ENCODE measurements around the gene GALNT18. TPM values are rescaled to one million over a fixed set of nuclear protein-coding genes. Genes with fewer than 3 reads are reported as not detected.

GALNT18 gene
- total and polyA plus RNA-seq, 2 of the 4 experiments (the other 2 are of a cell fraction) = 9.5 to 11.3 TPM

- Histone ChIP-seq H3K36me3 (ENCODE audit: control insufficient read depth, insufficient read depth, low read length) (no peaks in the 10 kb centered on the region), H3K4ac (ENCODE audit: low read depth, low read length) (peak overlapping the region; percentile 68), H2BK15ac (ENCODE audit: low read depth, low read length) (0 out of 3 replicates have a peak overlapping the region, but pooled peaks have one; percentile 59), H2BK120ac (ENCODE audit: low read depth, low read length) (peak overlapping the region; percentile 81), H4K91ac (ENCODE audit: insufficient read depth, low read depth, low read length) (peak overlapping the region; percentile 47), H4K5ac (ENCODE audit: low read depth, low read length) (no peak overlapping the region), H2BK20ac (ENCODE audit: low read depth, low read length) (peak overlapping the region; percentile 58; the same call in 1 of the 2 replicates), H3K27ac (ENCODE audit: insufficient read depth, low read length) (no peak overlapping the region; the same call in 1 of the 2 replicates), H3K23ac (ENCODE audit: low read depth, low read length) (no peak overlapping the region), H3K79me1 (ENCODE audit: low read depth in 1 of 2, low read length in 2 of 2) (no peaks in the 10 kb centered on the region), H3K18ac (ENCODE audit: low read depth, low read length) (peak overlapping the region; percentile 13; the same call in 1 of the 2 replicates), H3K9ac (ENCODE audit: low read depth, low read length) (no peak overlapping the region), H2AK5ac (ENCODE audit: low read depth, low read length) (peak overlapping the region; percentile 46; the same call in 1 of the 2 replicates), H2AFZ (replicated peaks; ENCODE audit: low read length, poor library complexity) (peak overlapping the region; percentile 58), H3K56ac (ENCODE audit: extremely low read depth, insufficient read depth, low read length) (no peak overlapping the region), H3K14ac (replicated peaks; ENCODE audit: low read depth, low read length) (peak overlapping the region; percentile 88), H2AK9ac (replicated peaks; ENCODE audit: low read depth, low read length, poor library complexity) (peak overlapping the region; percentile 42), H3K4me2 (ENCODE audit: low read depth, low read length) (peak overlapping the region; percentile 37; the same call in 1 of the 2 replicates), H3K4me1 (ENCODE audit: control insufficient read depth, insufficient read depth, low read length) (peaks cover 17% of the 10 kb centered on the region), H3K4me3 (ENCODE audit: insufficient read depth, low read depth, low read length) (no peak overlapping the region), H4K8ac (ENCODE audit: low read depth in 2 of 2, low read length in 2 of 2) (peak overlapping the region in 1 of 2 experiments; percentile 61; a peak in 2 of 4 replicates), H3K27me3 (ENCODE audit: control insufficient read depth, insufficient read depth, low read length) (no peaks in the 10 kb centered on the region), H4K20me1 (ENCODE audit: insufficient read depth, low read length) (no peaks in the 10 kb centered on the region), H3K9me3 (ENCODE audit: control insufficient read depth, insufficient read depth, low read length) (no peaks in the 10 kb centered on the region), H3K9me1 (ENCODE audit: insufficient read depth, low read length) (peaks cover 13% of the 10 kb centered on the region; the same call in 1 of the 2 replicates), H2BK5ac (ENCODE audit: low read depth, low read length, poor library complexity, severe bottlenecking) (peak overlapping the region; percentile 9)
- DNase-seq = peak; percentile 97
- ATAC-seq (ENCODE audit: low read depth) = peak; percentile 71
- TF ChIP-seq RFX5 (IDR thresholded peaks at IDR 0.05; ENCODE audit: low read depth, low read length) (peak; percentile 72; the same call in 1 of the 2 replicates), MXI1 (IDR thresholded peaks at IDR 0.05; ENCODE audit: borderline replicate concordance, low read depth, low read length) (no peak), FOS (IDR thresholded peaks at IDR 0.05; ENCODE audit: low read depth, low read length) (peak; percentile 78), USF2 (IDR thresholded peaks at IDR 0.05; ENCODE audit: low read depth, low read length) (no peak), MAFK (IDR thresholded peaks at IDR 0.05; ENCODE audit: low read depth, low read length) (0 out of 2 replicates have a peak, but pooled peaks have one; percentile 4), SMC3 (IDR thresholded peaks at IDR 0.05; ENCODE audit: low read depth, low read length) (no peak), BHLHE40 (IDR thresholded peaks at IDR 0.05; ENCODE audit: low read depth, low read length) (peak; percentile 90), POLR2A (IDR thresholded peaks at IDR 0.05; ENCODE audit: low read depth, low read length) (no peak), RCOR1 (IDR thresholded peaks at IDR 0.05; ENCODE audit: insufficient replicate concordance, low read length) (peak; percentile 47), NFE2L2 (IDR thresholded peaks at IDR 0.05; ENCODE audit: low read depth, low read length) (no peak), CHD1 (IDR thresholded peaks at IDR 0.05; ENCODE audit: low read depth, low read length) (no peak), ELK1 (IDR thresholded peaks at IDR 0.05; ENCODE audit: borderline replicate concordance, low read depth, low read length) (no peak), CEBPB (IDR thresholded peaks at IDR 0.05; ENCODE audit: low read depth, low read length) (peak; percentile 82)
- in situ Hi-C loops (cut with MboI; ENCODE audit: low sequenced_read_pairs) (no loop called here), intact Hi-C loops (cut with micrococcal nuclease) (loop anchor here (2.0 kb wide), 1 partner anchor 20 kb away; no protein-coding TSS in a partner anchor), dilution Hi-C loops (cut with HindIII; ENCODE audit: low sequenced_read_pairs, unreplicated experiment) (no loop called here)
- WGBS, 2 experiments (ENCODE audit: extremely low coverage in 2 of 2, insufficient read length in 1 of 2) = 60% methylated on average over 4 of the region's 11 CpGs; no CpG with 5 or more reads in 1 of the 2 experiments
- ChIA-PET CTCF (no interaction called here), POLR2A (ENCODE audit: unreplicated experiment) (interaction anchor here (0.5 kb wide), 1 partner anchor 155 kb away, joined by 4 read pairs; no protein-coding TSS in a partner anchor)
- no TSS peak for BruUV-seq (replicated peaks)
These were observed 225.3 kb downstream of the GALNT18 start for GRCh38 chr11:11396301-11397035.

All from IMR-90 (cell line).